WTC11 (cell line): ENCODE data around the gene C20orf204.

Experiments
- ATF2 ChIP-seq: sonication (generic); formaldehyde crosslinking; IDR thresholded peaks from 2 replicates; pipeline ENCODE4 v1.8.1; 2022; ENCODE audit warnings: low read depth, missing genetic modification reagents, borderline replicate concordance
- ATF6 ChIP-seq: sonication (generic); formaldehyde crosslinking; IDR thresholded peaks from 2 replicates; pipeline ENCODE4 v1.8.1; 2023; ENCODE audit warnings: mild to moderate bottlenecking, missing genetic modification reagents
- CTCF ChIP-seq: fragments of 200-600 bp; IDR thresholded peaks from 2 replicates; pipeline ENCODE4 v1.8.0; 2022; ENCODE audit warnings: antibody characterized with exemption
- E2F4 ChIP-seq: sonication (generic); formaldehyde crosslinking; IDR thresholded peaks from 2 replicates; pipeline ENCODE4 v1.8.1; 2022; ENCODE audit warnings: low read depth, mild to moderate bottlenecking, moderate library complexity, missing genetic modification reagents, borderline replicate concordance
- NR1H2 ChIP-seq: sonication (generic); formaldehyde crosslinking; IDR thresholded peaks from 2 replicates; pipeline ENCODE4 v1.9.0; 2021; ENCODE audit warnings: mild to moderate bottlenecking, moderate library complexity, missing genetic modification reagents
- RELA ChIP-seq: sonication (generic); formaldehyde crosslinking; IDR thresholded peaks from 2 replicates; pipeline ENCODE4 v1.8.1; 2022; ENCODE audit warnings: missing genetic modification reagents, mild to moderate bottlenecking, borderline replicate concordance
- TCF7 ChIP-seq: sonication (generic); formaldehyde crosslinking; IDR thresholded peaks from 2 replicates; pipeline ENCODE4 v1.8.0; 2022; ENCODE audit warnings: mild to moderate bottlenecking, low read depth, missing genetic modification reagents, moderate library complexity
- ZBTB43 ChIP-seq: sonication (generic); formaldehyde crosslinking; IDR thresholded peaks from 2 replicates; pipeline ENCODE4 v1.8.1; 2023; ENCODE audit warnings: mild to moderate bottlenecking, missing genetic modification reagents
- ZMAT4 ChIP-seq: fragments of 250-450 bp; sonication (Bioruptor Pico); IDR thresholded peaks from 2 replicates; pipeline ENCODE4 v1.9.0; 2021; ENCODE audit warnings: mild to moderate bottlenecking

- no peak for TF ChIP-seq ZMAT4 (CRISPR knock-in tag)
- no peak for TF ChIP-seq E2F4
- TF ChIP-seq ZBTB43 (CRISPR knock-in tag) = no peak
- TF ChIP-seq RELA (CRISPR knock-in tag) = no peak
- no peak for TF ChIP-seq NR1H2 (CRISPR knock-in tag)
- no peak for TF ChIP-seq ATF6 (CRISPR knock-in tag)
- TF ChIP-seq ATF2 (CRISPR knock-in tag) = no peak
- no peak for TF ChIP-seq CTCF
- TF ChIP-seq TCF7 (CRISPR knock-in tag) = no peak
Measured at GRCh38 chr20:64001607-64002011, 34.4 kb upstream of the C20orf204 start.
